ENCODE results near the gene LCN6. TPM values are rescaled to one million over a fixed set of nuclear protein-coding genes. Genes with fewer than 3 reads are reported as not detected.

The LCN6 gene
- total RNA-seq, 1 experiment from 2014 or later: not detected

GRCh38 chr9:136695955-136696354 is 52.4 kb downstream of the LCN6 start:
- Mint-ChIP-seq H3K4me1 (peaks cover 10% of the 10 kb centered on the region), H3K4me3 (no peak overlapping the region), H3K27ac (no peak overlapping the region), H3K27me3 (ENCODE audit: low read depth) (peaks cover 9% of the 10 kb centered on the region), H3K36me3 (no peaks in the 10 kb centered on the region), H3K9me3 (no peaks in the 10 kb centered on the region)
- ChIA-PET POLR2A (no interaction called here), CTCF (interaction anchor here (1.1 to 2.3 kb wide), 5 partner anchors 10 to 32 kb away, joined by 4 to 9 read pairs (median 6); no protein-coding TSS in a partner anchor)
- DNase-seq (ENCODE audit: low spot score) (no peak), ATAC-seq (no peak)
- no peak for TF ChIP-seq JAZF1 (CRISPR knock-in tag; IDR thresholded peaks at IDR 0.05)
- no peak for TF ChIP-seq ZNF138 (CRISPR knock-in tag; conservative IDR thresholded peaks at IDR 0.05)
- no peak for TF ChIP-seq TEAD4 (CRISPR knock-in tag; IDR thresholded peaks at IDR 0.05)
- TF ChIP-seq TEAD1 (CRISPR knock-in tag; IDR thresholded peaks at IDR 0.05): no peak
- TF ChIP-seq HMGA2 (CRISPR knock-in tag; IDR thresholded peaks at IDR 0.05): no peak
- TF ChIP-seq CTCF (IDR thresholded peaks at IDR 0.05): no peak
- no peak for TF ChIP-seq IRF1 (CRISPR knock-in tag; IDR thresholded peaks at IDR 0.05)
- TF ChIP-seq SMAD4 (CRISPR knock-in tag; IDR thresholded peaks at IDR 0.05): no peak
- TF ChIP-seq, protein P1, sequence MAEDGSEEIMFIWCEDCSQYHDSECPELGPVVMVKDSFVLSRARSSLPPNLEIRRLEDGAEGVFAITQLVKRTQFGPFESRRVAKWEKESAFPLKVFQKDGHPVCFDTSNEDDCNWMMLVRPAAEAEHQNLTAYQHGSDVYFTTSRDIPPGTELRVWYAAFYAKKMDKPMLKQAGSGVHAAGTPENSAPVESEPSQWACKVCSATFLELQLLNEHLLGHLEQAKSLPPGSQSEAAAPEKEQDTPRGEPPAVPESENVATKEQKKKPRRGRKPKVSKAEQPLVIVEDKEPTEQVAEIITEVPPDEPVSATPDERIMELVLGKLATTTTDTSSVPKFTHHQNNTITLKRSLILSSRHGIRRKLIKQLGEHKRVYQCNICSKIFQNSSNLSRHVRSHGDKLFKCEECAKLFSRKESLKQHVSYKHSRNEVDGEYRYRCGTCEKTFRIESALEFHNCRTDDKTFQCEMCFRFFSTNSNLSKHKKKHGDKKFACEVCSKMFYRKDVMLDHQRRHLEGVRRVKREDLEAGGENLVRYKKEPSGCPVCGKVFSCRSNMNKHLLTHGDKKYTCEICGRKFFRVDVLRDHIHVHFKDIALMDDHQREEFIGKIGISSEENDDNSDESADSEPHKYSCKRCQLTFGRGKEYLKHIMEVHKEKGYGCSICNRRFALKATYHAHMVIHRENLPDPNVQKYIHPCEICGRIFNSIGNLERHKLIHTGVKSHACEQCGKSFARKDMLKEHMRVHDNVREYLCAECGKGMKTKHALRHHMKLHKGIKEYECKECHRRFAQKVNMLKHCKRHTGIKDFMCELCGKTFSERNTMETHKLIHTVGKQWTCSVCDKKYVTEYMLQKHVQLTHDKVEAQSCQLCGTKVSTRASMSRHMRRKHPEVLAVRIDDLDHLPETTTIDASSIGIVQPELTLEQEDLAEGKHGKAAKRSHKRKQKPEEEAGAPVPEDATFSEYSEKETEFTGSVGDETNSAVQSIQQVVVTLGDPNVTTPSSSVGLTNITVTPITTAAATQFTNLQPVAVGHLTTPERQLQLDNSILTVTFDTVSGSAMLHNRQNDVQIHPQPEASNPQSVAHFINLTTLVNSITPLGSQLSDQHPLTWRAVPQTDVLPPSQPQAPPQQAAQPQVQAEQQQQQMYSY (CRISPR knock-in tag; IDR thresholded peaks at IDR 0.05): no peak
- TF ChIP-seq, protein P2, sequence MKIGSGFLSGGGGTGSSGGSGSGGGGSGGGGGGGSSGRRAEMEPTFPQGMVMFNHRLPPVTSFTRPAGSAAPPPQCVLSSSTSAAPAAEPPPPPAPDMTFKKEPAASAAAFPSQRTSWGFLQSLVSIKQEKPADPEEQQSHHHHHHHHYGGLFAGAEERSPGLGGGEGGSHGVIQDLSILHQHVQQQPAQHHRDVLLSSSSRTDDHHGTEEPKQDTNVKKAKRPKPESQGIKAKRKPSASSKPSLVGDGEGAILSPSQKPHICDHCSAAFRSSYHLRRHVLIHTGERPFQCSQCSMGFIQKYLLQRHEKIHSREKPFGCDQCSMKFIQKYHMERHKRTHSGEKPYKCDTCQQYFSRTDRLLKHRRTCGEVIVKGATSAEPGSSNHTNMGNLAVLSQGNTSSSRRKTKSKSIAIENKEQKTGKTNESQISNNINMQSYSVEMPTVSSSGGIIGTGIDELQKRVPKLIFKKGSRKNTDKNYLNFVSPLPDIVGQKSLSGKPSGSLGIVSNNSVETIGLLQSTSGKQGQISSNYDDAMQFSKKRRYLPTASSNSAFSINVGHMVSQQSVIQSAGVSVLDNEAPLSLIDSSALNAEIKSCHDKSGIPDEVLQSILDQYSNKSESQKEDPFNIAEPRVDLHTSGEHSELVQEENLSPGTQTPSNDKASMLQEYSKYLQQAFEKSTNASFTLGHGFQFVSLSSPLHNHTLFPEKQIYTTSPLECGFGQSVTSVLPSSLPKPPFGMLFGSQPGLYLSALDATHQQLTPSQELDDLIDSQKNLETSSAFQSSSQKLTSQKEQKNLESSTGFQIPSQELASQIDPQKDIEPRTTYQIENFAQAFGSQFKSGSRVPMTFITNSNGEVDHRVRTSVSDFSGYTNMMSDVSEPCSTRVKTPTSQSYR (CRISPR knock-in tag; IDR thresholded peaks at IDR 0.05): no peak
- TF ChIP-seq ZNF219 (CRISPR knock-in tag; IDR thresholded peaks at IDR 0.05; ENCODE audit: borderline replicate concordance): no peak
- no peak for TF ChIP-seq TCF7 (CRISPR knock-in tag; IDR thresholded peaks at IDR 0.05; ENCODE audit: low read depth)
- no peak for TF ChIP-seq ZNF423 (CRISPR knock-in tag; IDR thresholded peaks at IDR 0.05)
- TF ChIP-seq ZNF263 (CRISPR knock-in tag; IDR thresholded peaks at IDR 0.05; ENCODE audit: low read depth): no peak
- TF ChIP-seq E2F5 (CRISPR knock-in tag; IDR thresholded peaks at IDR 0.05): no peak
- TF ChIP-seq, protein P3, sequence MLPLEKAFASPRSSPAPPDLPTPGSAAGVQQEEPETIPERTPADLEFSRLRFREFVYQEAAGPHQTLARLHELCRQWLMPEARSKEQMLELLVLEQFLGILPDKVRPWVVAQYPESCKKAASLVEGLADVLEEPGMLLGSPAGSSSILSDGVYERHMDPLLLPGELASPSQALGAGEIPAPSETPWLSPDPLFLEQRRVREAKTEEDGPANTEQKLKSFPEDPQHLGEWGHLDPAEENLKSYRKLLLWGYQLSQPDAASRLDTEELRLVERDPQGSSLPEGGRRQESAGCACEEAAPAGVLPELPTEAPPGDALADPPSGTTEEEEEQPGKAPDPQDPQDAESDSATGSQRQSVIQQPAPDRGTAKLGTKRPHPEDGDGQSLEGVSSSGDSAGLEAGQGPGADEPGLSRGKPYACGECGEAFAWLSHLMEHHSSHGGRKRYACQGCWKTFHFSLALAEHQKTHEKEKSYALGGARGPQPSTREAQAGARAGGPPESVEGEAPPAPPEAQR (CRISPR knock-in tag; IDR thresholded peaks at IDR 0.05): no peak

All from WTC11 (cell line).